ENCODE measurements around the gene MPHOSPH9.

Gene MPHOSPH9

GRCh38 chr12:123267335-123267920 is 34.5 kb upstream of the MPHOSPH9 start:
- H3K4me3 ChIP-seq (ENCODE audit: low read depth, low read length) = no peak overlapping the region
- no peak for TF ChIP-seq CTCF (IDR thresholded peaks at IDR 0.05; ENCODE audit: borderline replicate concordance, insufficient read depth, low read depth, low read length)

- no peak for TF ChIP-seq CTCF (IDR thresholded peaks at IDR 0.05; ENCODE audit: borderline replicate concordance, insufficient read depth, low read depth, low read length)
- H3K4me3 ChIP-seq (ENCODE audit: low read depth, low read length) = no peak overlapping the region
These were observed 33.8 kb upstream of the MPHOSPH9 start for GRCh38 chr12:123266679-123267277.

- TF ChIP-seq CTCF (IDR thresholded peaks at IDR 0.05; ENCODE audit: borderline replicate concordance, insufficient read depth, low read depth, low read length) = no peak
- no peak overlapping the region for H3K4me3 ChIP-seq (ENCODE audit: low read depth, low read length)
These were observed 33.1 kb upstream of the MPHOSPH9 start for GRCh38 chr12:123265851-123266678.

GRCh38 chr12:123264642-123265041 is 31.7 kb upstream of the MPHOSPH9 start:
- H3K4me3 ChIP-seq (ENCODE audit: low read depth, low read length) = no peak overlapping the region
- TF ChIP-seq CTCF (IDR thresholded peaks at IDR 0.05; ENCODE audit: borderline replicate concordance, insufficient read depth, low read depth, low read length) = 0 out of 2 replicates have a peak, but pooled peaks have one; percentile 36

- H3K4me3 ChIP-seq (ENCODE audit: low read depth, low read length) = no peak overlapping the region
- no peak for TF ChIP-seq CTCF (IDR thresholded peaks at IDR 0.05; ENCODE audit: borderline replicate concordance, insufficient read depth, low read depth, low read length)
These were observed 30.4 kb upstream of the MPHOSPH9 start for GRCh38 chr12:123263196-123263817.

GRCh38 chr12:123261196-123261595 is 28.3 kb upstream of the MPHOSPH9 start:
- H3K4me3 ChIP-seq (ENCODE audit: low read depth, low read length) = no peak overlapping the region
- no peak for TF ChIP-seq CTCF (IDR thresholded peaks at IDR 0.05; ENCODE audit: borderline replicate concordance, insufficient read depth, low read depth, low read length)

All from GM12875 (cell line).